CD4-positive, alpha-beta T cell treated with Interleukin-6 at 100 ng/mL for 8 hours (primary cell): Measurements from ENCODE around the gene PAFAH1B2.
A peak's percentile ranks its signal among the peaks of the same experiment; 100 is the strongest.
"Not testable (repeated sequence)": the region's sequence is repeated elsewhere in the genome, so short reads cannot be mapped to it uniquely, and the experiment has no call there.

Experiments
- DNase-seq: peaks from one replicate; pipeline ENCODE4 v3.0.0-alpha.2; 2020; ENCODE audit warnings: mixed read lengths, low spot score

Gene PAFAH1B2, protein sequence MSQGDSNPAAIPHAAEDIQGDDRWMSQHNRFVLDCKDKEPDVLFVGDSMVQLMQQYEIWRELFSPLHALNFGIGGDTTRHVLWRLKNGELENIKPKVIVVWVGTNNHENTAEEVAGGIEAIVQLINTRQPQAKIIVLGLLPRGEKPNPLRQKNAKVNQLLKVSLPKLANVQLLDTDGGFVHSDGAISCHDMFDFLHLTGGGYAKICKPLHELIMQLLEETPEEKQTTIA

DNA sequence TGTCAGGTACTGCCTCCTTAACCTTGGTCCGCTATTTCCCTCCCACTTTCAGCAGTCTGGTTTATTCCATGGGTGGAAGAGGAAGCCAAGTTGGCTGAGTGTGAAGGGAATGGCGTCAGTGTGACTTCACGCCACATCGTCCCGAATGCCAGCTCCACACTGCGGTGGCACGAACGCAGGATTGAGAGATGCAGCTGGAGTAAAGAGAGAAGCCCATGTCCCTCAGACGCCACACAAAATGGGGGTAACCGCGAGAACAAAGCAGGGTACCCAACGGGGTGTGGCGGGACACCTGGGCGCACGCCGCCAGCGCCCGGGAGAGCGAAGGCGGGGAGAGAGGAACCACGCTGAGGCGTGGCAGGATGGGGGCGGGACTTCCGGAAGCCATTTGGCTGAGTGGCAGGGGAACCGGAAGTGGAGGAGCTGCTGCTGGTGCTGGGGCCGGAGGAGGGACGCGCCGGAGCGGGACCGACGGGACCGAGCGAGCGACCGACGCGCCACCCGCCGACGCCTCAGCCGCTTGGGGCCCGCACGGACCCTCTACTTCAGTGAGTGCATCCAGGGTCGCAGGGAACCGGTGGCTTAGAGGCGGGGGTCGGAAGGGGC is at the start of gene PAFAH1B2:
Gene PAFAH1B2, plus strand, starts transcription at position 417 of the 606 bp plus-strand sequence. CDS start 8,161 bp downstream, outside the sequence.
- DNase-seq: peak; percentile 95

DNA sequence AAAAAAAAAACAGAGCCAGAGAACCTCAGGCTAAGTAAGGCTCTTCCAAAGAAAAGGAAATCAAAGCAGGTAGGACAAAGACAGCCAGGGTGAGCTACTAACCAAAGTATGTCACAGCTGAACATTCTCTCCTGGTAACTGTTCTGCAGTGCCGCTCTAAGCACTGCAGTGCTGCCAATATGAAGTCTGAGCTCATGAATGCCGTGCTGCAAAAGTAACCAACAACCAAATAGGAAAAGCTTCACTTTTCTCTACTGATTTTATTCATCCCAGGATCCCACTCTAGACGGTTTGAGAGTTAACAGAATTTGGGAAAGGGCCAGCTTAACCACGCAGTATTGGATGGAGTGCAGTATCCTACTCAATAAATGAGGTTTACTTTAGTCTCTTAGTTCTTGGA is 49.3 kb upstream of the PAFAH1B2 start:
- DNase-seq: no peak

DNA sequence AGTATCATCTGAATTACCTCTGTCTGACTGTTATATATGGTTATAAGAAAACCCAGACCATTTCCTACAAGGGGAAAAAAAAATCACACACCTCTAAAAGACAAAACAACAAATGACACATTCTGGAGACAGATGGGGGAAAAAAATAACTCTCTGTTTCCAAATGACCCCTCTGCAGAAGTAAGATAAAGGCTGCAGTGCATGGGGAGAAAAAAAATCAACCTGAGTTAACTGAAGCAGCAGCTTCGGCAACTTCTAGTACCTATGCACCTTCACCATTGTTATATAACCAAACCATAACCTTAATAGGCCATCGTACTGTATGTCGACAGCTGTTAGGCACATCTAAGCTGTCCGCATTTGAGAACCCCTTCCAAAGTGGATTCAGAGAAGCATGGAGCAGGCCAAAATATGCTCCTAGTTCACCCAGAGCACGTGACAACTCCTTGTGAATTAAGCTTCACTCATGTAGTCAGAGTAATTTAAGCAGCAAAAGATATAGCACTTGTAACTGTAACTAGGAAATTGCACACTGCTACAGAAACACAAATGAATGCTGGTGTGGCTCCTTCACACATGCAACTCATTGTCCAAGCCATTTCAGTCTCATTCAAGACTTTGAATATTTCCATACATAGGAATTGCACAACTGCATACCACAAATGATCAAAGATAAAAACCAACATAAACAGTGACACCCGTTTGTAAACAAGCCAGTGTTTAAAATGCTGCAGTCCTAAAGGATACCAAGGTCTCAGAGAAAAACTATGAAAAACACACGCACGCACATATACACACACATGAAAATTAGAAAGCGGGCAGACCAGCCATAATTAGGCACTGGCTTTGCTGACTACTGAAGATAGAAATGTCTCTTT is 48.6 kb upstream of the PAFAH1B2 start:
- DNase-seq: no peak

DNA sequence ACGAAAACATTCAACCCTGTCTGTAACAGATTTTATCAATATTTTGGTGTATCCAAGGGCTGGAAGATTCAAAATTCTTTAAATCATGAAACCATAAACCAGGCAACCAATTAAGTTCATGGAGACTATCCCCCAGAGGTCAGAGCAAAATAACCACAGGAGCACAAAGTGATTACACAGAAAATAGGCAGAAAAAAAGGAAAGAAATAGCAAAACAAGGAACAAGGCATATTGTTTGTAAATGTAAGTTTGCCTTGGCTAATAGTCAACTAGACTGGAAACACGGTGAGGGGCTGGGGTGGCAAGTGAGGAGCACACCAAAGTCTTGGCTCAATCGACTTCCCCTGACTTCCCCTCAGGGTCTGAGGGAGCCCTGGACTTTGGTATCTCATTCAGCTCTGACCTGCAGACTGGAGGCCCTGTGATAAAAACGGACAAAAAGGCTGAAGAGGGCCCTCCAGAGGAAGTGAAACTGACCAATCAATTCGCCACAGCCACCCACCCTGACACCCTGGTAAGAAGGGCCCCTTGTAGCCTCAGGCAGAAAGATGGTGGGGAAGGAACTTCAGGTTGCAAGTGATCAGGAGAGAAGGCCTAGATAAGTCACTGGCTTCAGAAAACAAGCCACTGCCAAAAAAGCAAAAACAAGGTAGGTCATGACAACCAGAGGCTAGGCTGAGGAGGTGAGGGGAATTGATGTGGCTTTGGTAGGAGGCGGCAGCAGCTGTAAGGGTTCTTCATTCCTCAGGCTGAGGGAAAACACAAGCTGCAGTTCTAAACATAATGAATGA is 47.7 kb upstream of the PAFAH1B2 start:
- DNase-seq: peak; percentile 67

DNA sequence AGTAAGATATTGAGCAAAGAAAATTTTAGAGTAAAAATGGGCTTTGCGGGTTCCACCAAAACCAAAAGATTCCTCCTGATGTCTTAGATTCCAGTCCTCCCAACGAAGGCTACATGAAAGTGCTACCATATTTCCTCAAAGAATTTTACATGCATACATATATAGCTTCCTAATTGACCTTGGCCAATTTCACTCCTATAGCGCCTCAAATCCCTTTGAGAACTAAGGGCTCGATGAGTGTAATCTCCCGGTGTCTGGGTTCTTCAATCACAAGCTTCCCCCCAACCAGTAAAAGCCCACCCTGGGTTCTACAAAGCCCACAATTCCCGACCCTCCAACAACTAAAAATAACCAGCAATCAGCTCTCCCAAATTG is 47.1 kb upstream of the PAFAH1B2 start:
- DNase-seq: no peak

DNA sequence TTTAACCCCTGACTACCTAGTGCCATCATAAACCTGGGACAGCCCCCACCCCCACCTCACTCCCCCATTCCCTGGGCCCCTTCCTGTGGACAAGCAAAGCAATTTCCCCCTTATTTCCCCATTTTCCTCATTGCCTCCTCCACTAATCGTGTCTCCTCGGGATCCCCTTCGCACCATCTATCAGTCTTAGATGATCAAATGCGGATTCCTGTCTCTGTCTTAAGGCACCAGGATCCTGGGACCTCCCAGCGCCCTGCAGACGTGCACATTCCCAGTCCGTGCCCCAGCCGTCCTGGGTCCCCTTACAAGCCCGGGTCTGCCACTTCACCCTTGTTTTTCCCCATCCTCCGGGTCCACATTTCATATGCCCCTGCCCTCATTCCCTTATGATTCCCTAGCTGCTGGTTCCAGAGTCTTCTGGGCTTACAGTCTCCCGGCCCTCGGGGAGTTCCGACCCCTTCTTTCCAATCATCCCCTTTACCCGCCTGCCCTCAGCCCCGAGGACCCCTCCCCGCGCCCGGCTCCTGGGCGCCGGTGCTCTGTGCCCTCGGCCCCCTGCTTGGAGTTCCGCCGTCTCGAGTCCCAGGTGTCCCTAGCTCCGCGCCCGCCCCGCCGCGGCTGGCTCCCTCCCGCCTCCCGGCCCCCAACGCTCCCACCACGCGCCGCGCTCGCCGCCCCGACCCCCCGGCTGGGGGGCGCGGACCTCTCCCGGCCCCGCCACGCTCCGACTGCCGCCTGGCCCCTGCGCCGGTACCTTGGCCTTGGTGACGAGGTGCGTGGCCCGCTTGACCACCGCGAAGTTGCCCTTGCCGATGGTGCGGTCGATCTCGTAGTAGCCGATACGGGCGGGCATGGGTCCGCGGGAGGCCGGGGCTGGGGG is 46.5 kb upstream of the PAFAH1B2 start:
- DNase-seq: no peak

DNA sequence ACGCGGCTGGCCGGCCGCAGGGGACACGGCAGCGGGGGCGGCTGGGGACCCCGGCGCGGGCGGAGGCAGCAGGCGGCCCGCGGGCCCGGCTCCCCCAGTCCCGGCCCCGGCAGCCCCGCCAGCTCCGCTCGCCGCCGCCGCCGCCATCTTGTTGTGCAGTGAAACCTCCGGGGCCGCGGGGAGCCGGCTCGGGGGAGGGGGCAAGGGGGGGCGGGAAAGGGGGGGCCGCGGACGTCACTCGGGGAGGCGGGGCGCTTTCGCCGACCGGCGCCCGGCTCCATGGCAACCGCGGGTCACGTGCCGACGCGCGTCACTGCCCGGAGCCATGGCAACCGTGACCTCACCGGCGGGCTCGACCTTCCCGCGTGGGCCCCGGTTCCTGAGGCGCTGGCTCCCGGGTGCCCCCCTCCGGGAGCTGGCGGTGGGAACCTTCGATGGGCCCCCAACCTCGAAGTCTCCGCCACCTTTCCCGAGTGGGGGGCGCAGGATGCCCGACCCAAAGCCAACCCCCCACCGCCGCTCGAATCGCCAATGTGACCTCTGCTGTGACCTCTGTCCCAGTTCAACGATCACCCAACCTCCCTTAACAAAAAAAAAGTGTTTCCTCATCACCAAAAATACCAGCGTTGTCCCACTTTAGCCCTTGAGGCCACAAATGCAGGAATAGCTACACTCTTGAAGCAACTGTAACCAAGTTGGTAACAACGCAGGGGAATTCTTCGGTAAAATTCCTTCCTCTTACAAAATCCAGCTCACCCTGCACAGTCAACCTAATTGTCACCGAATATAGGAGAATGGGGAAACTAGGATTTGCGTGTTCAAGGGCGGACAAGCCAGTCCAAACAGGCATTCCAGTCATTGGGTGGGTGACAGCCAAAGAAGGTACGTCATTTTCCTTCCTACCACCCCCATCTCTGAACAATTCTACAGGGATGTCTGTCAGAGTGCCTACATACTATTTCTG is 45.5 kb upstream of the PAFAH1B2 start, which contains the start of gene SIK3:
Gene SIK3, minus strand, starts transcription at position 160 of the 964 bp plus-strand sequence. Its CDS starts 13 bp downstream, at position 147.
- peak; percentile 94 for DNase-seq

DNA sequence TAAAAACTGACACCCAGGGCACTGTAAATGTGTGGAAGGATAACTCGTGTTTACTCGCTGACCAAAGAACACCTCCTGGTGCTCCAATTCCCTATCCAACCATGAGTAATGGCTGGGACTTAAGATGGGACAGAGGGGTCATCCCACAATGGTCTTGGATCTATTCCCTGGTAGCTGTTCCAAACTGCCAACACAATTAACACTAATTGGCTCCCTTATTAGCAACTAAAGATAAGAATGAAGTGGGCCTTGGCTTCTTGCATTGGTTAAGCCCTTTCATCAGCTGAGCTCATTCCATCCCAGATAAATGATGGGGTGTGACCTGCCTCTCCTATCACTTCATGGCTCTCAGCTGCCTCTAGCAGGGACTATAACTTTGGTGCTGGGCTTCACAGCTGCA is 44.4 kb upstream of the PAFAH1B2 start:
- no peak for DNase-seq

DNA sequence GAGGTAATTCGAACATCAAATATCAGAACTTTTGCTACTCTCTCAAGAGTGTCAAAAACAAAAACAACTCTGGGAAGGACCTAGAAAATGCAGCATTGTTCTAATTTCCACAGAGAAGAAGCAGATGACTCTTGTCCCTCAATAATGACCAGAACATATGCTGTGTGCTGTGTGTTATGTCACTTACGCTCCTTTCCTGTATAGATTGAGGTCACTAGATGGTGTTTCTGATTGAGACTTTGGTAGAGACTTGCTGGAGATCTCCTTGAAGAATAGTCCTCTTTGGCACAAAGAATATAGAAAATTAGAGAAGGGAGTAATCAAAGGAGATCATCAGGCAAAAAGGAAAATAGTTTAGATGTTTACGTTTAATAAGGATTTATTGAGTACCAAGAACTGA is 43.5 kb upstream of the PAFAH1B2 start:
- no peak for DNase-seq

DNA sequence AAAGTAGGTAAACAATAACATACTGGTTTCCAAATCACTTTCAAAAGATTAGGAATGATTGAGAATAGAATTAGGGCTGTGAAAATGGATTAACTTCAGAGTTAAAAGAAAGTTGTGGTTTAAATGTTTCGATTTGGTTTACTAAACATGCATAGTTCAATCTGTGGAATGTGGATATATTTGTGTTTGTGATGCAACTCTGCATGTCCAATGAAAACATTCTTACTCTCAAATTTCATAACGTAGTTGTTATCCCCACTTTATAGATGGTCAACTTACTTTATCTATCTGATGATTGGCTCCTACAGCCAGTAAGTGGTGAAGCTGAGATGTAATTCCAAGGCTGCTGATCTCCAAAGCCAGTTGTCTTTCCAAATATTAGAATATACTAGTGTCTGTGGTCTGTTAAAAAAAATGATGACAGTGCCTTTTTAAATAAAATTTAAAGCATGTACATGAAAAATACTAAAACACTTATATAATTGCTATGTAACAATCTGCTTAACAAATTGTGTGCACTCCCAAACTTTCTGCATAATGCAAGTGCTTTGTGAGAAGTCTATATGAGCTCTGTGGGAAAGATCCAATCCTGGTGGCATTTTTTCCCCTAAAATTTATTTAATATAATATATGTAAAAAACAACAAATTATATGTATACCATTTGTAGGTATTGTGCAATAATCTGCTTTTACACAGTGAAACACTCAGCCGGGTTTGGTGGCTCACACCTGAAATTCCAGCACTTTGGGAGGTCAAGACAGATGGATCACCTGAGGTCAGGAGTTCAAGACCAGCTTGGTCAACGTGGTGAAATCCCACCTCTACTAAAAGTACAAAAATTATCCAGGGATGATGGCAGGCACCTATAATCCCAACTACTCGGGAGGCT is 36.1 kb upstream of the PAFAH1B2 start:
- DNase-seq: no peak

DNA sequence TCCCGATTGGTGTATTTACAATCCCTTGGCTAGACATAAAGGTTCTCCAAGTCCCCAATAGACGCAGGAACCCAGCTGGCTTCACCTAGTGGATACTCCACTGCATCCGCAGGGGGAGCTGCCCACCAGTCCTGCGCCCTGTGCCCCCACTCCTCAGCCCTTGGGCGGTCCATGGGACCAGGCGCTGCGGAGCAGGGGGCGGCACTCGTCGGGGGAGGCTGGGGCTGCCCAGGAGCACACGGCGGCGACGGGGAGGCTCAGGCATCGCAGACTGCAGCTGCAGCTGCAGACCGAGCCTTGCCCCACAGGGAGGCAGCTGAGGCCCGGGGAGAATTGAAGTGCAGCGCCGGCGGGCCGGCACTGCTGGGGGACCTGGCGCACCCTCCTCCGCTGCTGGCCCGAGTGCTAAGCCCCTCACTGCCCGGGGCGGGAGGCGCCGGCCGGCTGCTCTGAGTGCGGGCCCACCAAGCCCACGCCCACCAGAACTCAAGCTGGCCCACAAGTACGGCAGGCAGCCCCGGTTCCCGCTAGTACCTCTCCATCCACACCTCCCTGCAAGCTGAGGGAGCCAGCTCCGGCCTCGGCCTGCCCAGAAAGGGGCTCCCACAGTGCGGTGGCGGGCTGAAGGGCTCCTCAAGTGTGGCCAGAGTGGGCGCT is 33.7 kb upstream of the PAFAH1B2 start:
- DNase-seq: no peak

DNA sequence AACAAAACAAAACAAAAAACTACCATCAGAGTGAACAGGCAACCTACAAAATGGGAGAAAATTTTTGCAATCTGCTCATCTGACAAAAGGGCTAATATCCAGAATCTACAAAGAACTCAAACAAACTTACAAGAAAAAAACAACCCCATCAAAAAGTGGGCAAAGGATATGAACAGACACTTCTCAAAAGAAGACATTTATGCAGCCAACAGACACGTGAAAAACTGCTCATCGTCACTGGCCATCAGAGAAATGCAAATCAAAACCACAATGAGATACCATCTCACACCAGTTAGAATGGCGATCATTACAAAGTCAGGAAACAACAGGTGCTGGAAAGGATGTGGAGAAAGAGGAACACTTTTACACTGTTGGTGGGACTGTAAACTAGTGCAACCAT is 31.6 kb upstream of the PAFAH1B2 start:
- not testable (repeated sequence) for DNase-seq

DNA sequence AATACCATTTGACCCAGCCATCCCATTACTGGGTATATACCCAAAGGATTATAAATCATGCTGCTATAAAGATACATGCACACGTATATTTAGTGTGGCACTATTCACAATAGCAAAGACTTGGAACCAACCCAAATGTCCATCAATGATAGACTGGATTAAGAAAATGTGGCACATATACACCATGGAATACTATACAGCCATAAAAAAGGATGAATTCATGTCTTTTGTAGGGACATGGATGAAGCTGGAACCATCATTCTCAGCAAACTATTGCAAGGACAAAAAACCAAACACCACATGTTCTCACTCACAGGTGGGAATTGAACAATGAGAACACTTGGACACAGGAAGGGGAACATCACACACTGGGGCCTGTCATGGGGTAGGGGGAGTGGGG is 31.1 kb upstream of the PAFAH1B2 start:
- not testable (repeated sequence) for DNase-seq

DNA sequence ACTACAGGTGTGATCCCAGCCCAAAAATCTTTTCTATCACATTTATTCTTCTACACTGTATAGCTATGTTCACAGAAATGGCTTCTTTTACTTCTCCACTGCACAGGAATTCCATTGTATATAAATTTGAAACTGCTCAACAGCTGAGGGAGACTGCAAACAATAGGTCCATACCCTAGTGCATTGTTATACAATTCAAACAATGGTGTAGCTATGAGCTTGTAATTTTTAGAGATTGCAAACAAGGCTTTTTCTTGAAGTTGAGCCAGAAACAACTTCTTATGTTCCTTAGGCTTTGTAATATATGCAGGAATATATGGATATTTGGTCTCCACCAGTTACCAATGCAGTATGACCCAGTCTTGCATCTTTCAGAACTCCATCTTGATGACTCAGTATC is 26.4 kb upstream of the PAFAH1B2 start:
- DNase-seq: no peak

DNA sequence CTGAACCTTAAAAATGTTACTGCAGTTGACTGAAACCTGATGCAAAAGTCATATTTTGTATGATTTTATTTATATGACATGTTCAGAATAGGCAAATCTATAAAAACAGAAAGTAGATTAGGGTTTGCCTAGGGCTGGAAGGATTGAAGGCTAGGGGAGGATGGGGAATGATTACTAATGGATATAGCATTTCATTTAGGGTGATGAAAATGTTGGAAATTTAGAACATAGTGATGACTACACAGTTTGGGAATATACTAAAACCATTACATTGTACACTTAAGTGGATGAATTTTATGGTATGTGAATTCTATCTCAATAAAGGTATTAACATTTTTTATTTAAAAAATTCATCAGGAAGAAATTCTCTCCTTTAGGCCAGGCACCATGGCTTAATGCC is 22.9 kb upstream of the PAFAH1B2 start:
- no peak for DNase-seq

DNA sequence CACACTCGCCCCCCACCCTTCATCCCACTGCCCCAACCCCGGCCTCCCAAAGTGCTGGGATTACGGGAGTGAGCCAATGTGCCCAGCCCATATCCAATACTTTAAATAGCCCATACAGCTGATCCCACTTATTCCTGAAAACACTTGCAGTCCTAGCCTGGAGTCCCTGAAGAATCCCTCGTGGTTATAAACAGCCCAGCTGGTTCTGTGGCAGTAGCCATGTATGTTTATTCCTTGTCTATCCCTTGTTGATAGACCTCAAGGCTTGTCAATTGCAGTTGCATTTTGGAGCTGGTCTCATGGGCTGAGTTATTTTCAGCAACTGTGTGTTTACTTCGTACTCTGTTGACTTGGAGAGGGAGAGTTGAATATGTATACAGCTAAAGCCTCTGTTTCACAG is 21.5 kb upstream of the PAFAH1B2 start:
- no peak for DNase-seq

DNA sequence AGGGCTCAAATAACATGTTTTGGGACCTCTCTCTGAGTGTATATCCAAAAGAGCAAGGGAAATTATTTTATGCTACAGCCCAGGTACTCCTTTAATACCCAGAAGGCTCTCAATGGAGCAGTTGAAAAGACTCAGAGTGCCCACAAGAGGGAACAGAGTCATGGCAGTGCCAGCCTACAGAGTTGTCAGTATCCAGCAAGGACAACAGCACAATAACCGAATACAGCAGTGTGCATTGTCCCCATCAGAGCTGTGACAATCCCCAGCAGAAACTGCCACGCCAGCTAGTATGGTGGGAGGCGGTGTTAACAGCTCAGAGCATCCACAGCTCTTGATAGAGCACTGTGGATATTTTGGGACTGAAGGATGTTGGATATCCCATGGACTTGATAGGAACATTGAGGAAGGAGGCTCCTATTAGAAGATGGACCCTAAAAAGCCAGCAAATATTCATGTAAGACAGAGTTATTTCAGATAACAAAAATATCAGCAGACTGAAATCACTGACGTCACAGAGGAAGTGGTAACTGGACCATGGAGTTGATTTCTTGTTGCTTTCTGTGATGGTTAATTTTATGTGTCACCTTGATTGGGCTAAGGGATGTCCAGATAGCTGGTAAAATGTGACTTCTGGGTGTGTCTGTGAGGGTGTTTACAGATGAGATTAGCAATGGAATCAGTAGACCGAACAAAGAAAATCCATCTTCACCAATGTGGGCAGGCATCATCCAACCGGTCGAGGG is 17.7 kb upstream of the PAFAH1B2 start:
- no peak for DNase-seq
